OCI-LY7 (cell line): ENCODE data around the gene DPEP1.

Experiments used
- EZH2phosphoT487 ChIP-seq: fragments of 200-600 bp; sonication (generic); IDR thresholded peaks from 2 replicates; pipeline ENCODE4 v1.6.1; 2018; ENCODE audit warnings: low read depth, borderline replicate concordance, mild to moderate bottlenecking, mixed run types, antibody characterized with exemption, low read length, moderate library complexity, mixed read lengths
- TF ChIP-seq, protein P1 (sequence below): fragments of 200-600 bp; sonication (generic); conservative IDR thresholded peaks from 2 replicates; pipeline ENCODE4 v1.5.1; 2014; ENCODE audit warnings: mild to moderate bottlenecking, antibody characterized with exemption, low read length, moderate library complexity, mixed read lengths

DNA sequence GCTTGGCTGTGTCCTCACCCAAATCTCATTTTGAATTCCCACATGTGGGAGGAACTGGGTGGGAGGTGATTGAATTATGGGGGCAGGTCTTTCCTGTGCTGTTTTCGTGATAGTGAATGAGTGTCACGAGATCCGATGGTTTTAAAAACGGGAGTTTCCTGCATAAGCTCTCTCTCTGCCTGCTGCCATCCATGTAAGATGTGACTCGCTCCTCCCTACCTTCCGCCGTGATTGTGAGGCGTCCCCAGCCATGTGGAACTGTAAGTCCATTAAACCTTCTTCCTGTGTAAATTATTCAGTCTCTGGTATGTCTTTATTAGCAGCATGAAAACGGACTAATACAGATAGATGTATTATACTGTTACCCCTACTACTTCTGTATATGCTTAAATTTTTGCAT, 47.8 kb downstream of the DPEP1 start:
- TF ChIP-seq, protein P1, sequence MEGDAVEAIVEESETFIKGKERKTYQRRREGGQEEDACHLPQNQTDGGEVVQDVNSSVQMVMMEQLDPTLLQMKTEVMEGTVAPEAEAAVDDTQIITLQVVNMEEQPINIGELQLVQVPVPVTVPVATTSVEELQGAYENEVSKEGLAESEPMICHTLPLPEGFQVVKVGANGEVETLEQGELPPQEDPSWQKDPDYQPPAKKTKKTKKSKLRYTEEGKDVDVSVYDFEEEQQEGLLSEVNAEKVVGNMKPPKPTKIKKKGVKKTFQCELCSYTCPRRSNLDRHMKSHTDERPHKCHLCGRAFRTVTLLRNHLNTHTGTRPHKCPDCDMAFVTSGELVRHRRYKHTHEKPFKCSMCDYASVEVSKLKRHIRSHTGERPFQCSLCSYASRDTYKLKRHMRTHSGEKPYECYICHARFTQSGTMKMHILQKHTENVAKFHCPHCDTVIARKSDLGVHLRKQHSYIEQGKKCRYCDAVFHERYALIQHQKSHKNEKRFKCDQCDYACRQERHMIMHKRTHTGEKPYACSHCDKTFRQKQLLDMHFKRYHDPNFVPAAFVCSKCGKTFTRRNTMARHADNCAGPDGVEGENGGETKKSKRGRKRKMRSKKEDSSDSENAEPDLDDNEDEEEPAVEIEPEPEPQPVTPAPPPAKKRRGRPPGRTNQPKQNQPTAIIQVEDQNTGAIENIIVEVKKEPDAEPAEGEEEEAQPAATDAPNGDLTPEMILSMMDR, result no peak
- TF ChIP-seq EZH2phosphoT487, result no peak
